Breast epithelium (tissue), 3 donors: Measurements from ENCODE around the gene RPL29.

Experiments used
- CTCF ChIP-seq, 3 donors: fragments of 450-650 bp; IDR thresholded peaks; one replicate each; pipeline ENCODE4 v1.5.1; 2016 to 2017; ENCODE audit warnings: antibody characterized with exemption in 3 of 3, mild to moderate bottlenecking in 3 of 3, moderate library complexity in 3 of 3
- POLR2A ChIP-seq: fragments of 450-650 bp; IDR thresholded peaks from one replicate; pipeline ENCODE4 v1.6.1; 2016; ENCODE audit warnings: antibody characterized with exemption, mild to moderate bottlenecking, moderate library complexity

DNA sequence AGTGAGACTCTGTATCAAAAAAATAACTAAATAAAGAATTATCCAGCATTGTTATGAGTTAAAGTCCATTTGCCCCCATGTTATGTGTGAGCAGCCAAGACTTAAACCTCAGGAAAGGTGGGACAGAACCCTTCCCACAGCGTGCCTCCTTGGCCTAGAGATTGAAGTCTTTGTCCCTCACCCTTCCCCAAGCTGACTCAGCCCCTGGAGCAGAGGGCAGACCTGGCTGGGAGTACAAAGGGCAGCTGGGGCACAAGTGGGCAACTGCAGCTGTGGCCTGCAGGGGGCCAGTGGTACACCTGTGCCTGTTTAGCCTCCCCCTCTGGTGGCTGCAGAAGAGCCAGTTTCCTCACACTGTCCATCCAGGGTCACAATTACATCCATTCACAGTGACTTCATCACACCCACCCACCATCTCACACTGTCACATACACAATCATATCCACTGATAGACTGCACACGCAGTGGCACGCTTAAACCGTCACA lies 13.3 kb downstream of the RPL29 start:
- peak in 2 of 3 donors; percentile 35 to 36 for TF ChIP-seq CTCF (IDR thresholded peaks at IDR 0.05)
- no peak for TF ChIP-seq POLR2A
